ENCODE results near the gene CZIB.

DNA sequence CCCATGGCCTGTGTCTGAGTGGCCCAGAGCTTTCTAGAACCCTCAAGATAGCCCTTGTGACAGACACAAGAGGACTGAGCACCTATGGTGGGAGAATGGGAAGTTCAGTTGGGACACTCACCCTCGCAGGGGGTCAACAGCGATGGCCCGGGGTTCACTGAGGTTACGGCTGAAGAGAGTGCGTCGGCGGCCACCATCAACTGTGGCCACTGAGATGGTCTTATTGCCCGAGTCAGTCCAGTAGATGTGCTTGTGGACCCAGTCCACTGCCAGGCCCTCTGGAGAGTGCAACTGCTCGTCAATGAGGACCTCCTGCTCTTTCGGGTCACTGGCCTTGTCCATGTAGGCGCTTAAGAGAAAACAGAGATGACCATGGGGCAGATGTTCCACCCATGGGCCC lies 43.6 kb upstream of the CZIB start:
- TF ChIP-seq, protein P1, sequence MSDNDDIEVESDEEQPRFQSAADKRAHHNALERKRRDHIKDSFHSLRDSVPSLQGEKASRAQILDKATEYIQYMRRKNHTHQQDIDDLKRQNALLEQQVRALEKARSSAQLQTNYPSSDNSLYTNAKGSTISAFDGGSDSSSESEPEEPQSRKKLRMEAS (IDR thresholded peaks at IDR 0.05), result no peak
- TF ChIP-seq POLR2A (IDR thresholded peaks at IDR 0.05; ENCODE audit: low read length), result no peak
- TF ChIP-seq ELK1 (IDR thresholded peaks at IDR 0.05; ENCODE audit: low read depth, low read length), result no peak
- TF ChIP-seq KDM1A (IDR thresholded peaks at IDR 0.05; ENCODE audit: low read depth), result no peak
- TF ChIP-seq, protein P2, sequence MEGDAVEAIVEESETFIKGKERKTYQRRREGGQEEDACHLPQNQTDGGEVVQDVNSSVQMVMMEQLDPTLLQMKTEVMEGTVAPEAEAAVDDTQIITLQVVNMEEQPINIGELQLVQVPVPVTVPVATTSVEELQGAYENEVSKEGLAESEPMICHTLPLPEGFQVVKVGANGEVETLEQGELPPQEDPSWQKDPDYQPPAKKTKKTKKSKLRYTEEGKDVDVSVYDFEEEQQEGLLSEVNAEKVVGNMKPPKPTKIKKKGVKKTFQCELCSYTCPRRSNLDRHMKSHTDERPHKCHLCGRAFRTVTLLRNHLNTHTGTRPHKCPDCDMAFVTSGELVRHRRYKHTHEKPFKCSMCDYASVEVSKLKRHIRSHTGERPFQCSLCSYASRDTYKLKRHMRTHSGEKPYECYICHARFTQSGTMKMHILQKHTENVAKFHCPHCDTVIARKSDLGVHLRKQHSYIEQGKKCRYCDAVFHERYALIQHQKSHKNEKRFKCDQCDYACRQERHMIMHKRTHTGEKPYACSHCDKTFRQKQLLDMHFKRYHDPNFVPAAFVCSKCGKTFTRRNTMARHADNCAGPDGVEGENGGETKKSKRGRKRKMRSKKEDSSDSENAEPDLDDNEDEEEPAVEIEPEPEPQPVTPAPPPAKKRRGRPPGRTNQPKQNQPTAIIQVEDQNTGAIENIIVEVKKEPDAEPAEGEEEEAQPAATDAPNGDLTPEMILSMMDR (IDR thresholded peaks at IDR 0.05), result no peak
- TF ChIP-seq BCL3 (IDR thresholded peaks at IDR 0.05), result no peak
- TF ChIP-seq MYC (IDR thresholded peaks at IDR 0.05; ENCODE audit: borderline replicate concordance, low read length), result no peak
- TF ChIP-seq JUN (IDR thresholded peaks at IDR 0.05), result no peak

All from A549 (cell line).